HG03558 (cell line): ENCODE results near the gene EID2B.

Experiments used
- ATAC-seq: cut with Tn5 transposase; IDR thresholded peaks from one replicate; pipeline ENCODE4 v1.9.1; 2021; ENCODE audit warnings: moderate number of reproducible peaks; ENCODE audit not compliant: unreplicated experiment; ENCODE audit errors: extremely low read depth

Gene EID2B

GRCh38 chr19:39533791-39534190 is 1.1 kb upstream of the EID2B start:
- ATAC-seq: no peak

- ATAC-seq: no peak
Measured at GRCh38 chr19:39533003-39533512, 406 bp upstream of the EID2B start.

- ATAC-seq: no peak
Measured at GRCh38 chr19:39531834-39532232, 819 bp downstream of the EID2B start.

GRCh38 chr19:39525205-39525604 is 7.4 kb downstream of the EID2B start:
- no peak for ATAC-seq

- ATAC-seq: no peak
Measured at GRCh38 chr19:39524495-39524894, 8.2 kb downstream of the EID2B start.

- no peak for ATAC-seq
Measured at GRCh38 chr19:39520541-39521484, 11.8 kb downstream of the EID2B start.

GRCh38 chr19:39518975-39519374 is 13.7 kb downstream of the EID2B start:
- no peak for ATAC-seq

GRCh38 chr19:39518458-39518857 is 14.2 kb downstream of the EID2B start:
- ATAC-seq: no peak

- no peak for ATAC-seq
Measured at GRCh38 chr19:39517432-39517831, 15.2 kb downstream of the EID2B start.

- ATAC-seq: no peak
Measured at GRCh38 chr19:39516270-39516669, 16.4 kb downstream of the EID2B start.

- no peak for ATAC-seq
Measured at GRCh38 chr19:39515551-39516191, 17.0 kb downstream of the EID2B start.

GRCh38 chr19:39514840-39515550 is 17.7 kb downstream of the EID2B start, which contains the start of gene SELENOV:
Gene SELENOV, plus strand, starts transcription at chr19:39515139. Its CDS starts 74 bp downstream, at chr19:39515213.
- no peak for ATAC-seq

- no peak for ATAC-seq
Measured at GRCh38 chr19:39512988-39513387, 19.7 kb downstream of the EID2B start.

- ATAC-seq: no peak
Measured at GRCh38 chr19:39509233-39509632, 23.4 kb downstream of the EID2B start.

GRCh38 chr19:39508629-39509028 is 24.0 kb downstream of the EID2B start:
- ATAC-seq: no peak

- ATAC-seq: no peak
Measured at GRCh38 chr19:39507715-39508364, 24.8 kb downstream of the EID2B start.

- no peak for ATAC-seq
Measured at GRCh38 chr19:39506944-39507714, 25.5 kb downstream of the EID2B start.

GRCh38 chr19:39506598-39506943 is 26.1 kb downstream of the EID2B start:
- ATAC-seq: no peak

- ATAC-seq: no peak
Measured at GRCh38 chr19:39502640-39503417, 29.8 kb downstream of the EID2B start.
